ENCODE results near the gene LMAN2. TPM values are rescaled to one million over a fixed set of nuclear protein-coding genes. Genes with fewer than 3 reads are reported as not detected.
A peak's percentile ranks its signal among the peaks of the same experiment; 100 is the strongest.

LMAN2 gene
- total RNA-seq, 4 donors from 2014 or later = 309 to 465 (median 383) TPM

GRCh38 chr5:177354711-177355110 lies 3.2 kb upstream of the LMAN2 start:
- TF ChIP-seq POLR2A (IDR thresholded peaks at IDR 0.05) (no peak), CTCF (IDR thresholded peaks at IDR 0.05) (no peak)
- no peak for DNase-seq
- Histone ChIP-seq H3K4me1 (peaks cover 13 to 17% of the 10 kb centered on the region in 2 donors), H3K4me3 (replicated peaks in 1 of 3) (no peak overlapping the region), H3K9me3 (no peaks in the 10 kb centered on the region), H3K36me3 (no peaks in the 10 kb centered on the region), H3K27ac (no peak overlapping the region), H3K27me3 (no peaks in the 10 kb centered on the region)
- intact Hi-C loops (cut with DNase I) = loop anchor here (5.0 kb wide), 1 partner anchor 42 kb away; the partner anchor contains the start of gene MXD3
- WGBS, 2 donors = 65 to 88% methylated on average over 3 of the region's 3 CpGs

- Histone ChIP-seq H3K4me3 (replicated peaks in 1 of 3) (no peak overlapping the region), H3K27ac (no peak overlapping the region), H3K4me1 (peaks cover 14 to 21% of the 10 kb centered on the region in 2 donors), H3K9me3 (no peaks in the 10 kb centered on the region), H3K27me3 (no peaks in the 10 kb centered on the region), H3K36me3 (no peaks in the 10 kb centered on the region)
- DNase-seq = no peak
- intact Hi-C loops (cut with DNase I) = loop anchor here (5.0 kb wide), 1 partner anchor 42 kb away; the partner anchor contains the start of gene MXD3
- TF ChIP-seq POLR2A (IDR thresholded peaks at IDR 0.05) (no peak), CTCF (IDR thresholded peaks at IDR 0.05) (no peak)
- WGBS, 2 donors = 88 to 93% methylated on average over 3 of the region's 3 CpGs
Measured at GRCh38 chr5:177354256-177354655, 2.8 kb upstream of the LMAN2 start.

DNA sequence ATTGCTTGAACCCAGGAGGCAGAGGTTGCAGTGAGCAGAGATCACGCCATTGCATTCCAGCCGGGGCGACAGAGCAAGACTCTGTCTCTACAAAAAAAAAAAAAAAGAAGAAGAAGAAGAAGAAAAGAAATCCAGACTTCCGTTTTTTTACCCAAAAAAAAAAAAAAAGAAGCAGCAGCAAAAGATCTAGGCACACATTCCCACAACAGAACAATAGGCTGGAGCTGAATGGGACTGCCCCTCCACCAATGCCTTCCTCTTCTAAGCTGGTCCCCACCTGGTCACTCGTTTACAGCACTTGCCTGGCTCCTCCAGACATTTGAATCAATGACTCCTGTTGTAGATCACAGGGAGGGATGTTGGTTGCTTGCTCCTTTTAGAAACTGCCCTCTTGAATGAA lies 1.6 kb upstream of the LMAN2 start:
- intact Hi-C loops (cut with DNase I) = loop anchor here (5.0 kb wide), 1 partner anchor 41 kb away; the partner anchor contains the start of gene MXD3

GRCh38 chr5:177350776-177351391 lies 584 bp downstream of the LMAN2 start:
- Histone ChIP-seq H3K4me3 (replicated peaks in 1 of 3) (peak overlapping the region; percentile 66 to 93 (median 82)), H3K27ac (peak overlapping the region; percentile 86 to 90 (median 86)), H3K4me1 (peaks cover 14 to 27% of the 10 kb centered on the region in 2 donors), H3K27me3 (no peaks in the 10 kb centered on the region), H3K36me3 (no peaks in the 10 kb centered on the region), H3K9me3 (no peaks in the 10 kb centered on the region)
- DNase-seq = no peak
- intact Hi-C loops (cut with DNase I) = loop anchor here (5.0 kb wide), 1 partner anchor 39 kb away; the partner anchor contains the start of gene MXD3
- 17 to 21% methylated on average over 11 to 19 of the region's 19 CpGs for WGBS, 2 donors
- TF ChIP-seq POLR2A (IDR thresholded peaks at IDR 0.05) (no peak), CTCF (IDR thresholded peaks at IDR 0.05) (no peak)

More for the DNA sequence above, 1.6 kb upstream of the LMAN2 start:
- 74 to 78% methylated on average over 5 of the region's 5 CpGs for WGBS, 2 donors
- Histone ChIP-seq H3K4me1 (peaks cover 14 to 27% of the 10 kb centered on the region in 2 donors), H3K36me3 (no peaks in the 10 kb centered on the region), H3K9me3 (no peaks in the 10 kb centered on the region), H3K4me3 (replicated peaks in 1 of 3) (no peak overlapping the region), H3K27ac (no peak overlapping the region), H3K27me3 (no peaks in the 10 kb centered on the region)
- no peak for TF ChIP-seq CTCF (IDR thresholded peaks at IDR 0.05)
- TF ChIP-seq POLR2A (IDR thresholded peaks at IDR 0.05) = no peak
- no peak for DNase-seq

GRCh38 chr5:177349762-177350161 lies 1.7 kb downstream of the LMAN2 start:
- Histone ChIP-seq H3K27me3 (no peaks in the 10 kb centered on the region), H3K4me1 (peaks cover 14 to 27% of the 10 kb centered on the region in 2 donors), H3K27ac (no peak overlapping the region), H3K36me3 (peaks cover 0 to under 1% of the 10 kb centered on the region in 2 donors), H3K4me3 (replicated peaks in 1 of 3) (peak overlapping the region in 1 of 3 donors; percentile 93), H3K9me3 (no peaks in the 10 kb centered on the region)
- no peak for DNase-seq
- intact Hi-C loops (cut with DNase I) = loop anchor here (5.0 kb wide), 1 partner anchor 37 kb away; the partner anchor contains the start of gene MXD3
- TF ChIP-seq POLR2A (IDR thresholded peaks at IDR 0.05) (no peak), CTCF (IDR thresholded peaks at IDR 0.05) (no peak)
- 85 to 88% methylated on average over 5 of the region's 5 CpGs for WGBS, 2 donors
